K562 (cell line): Measurements from ENCODE around the gene DOCK4.

Experiments used
- EGR1 ChIP-seq: fragments of 450-650 bp; conservative IDR thresholded peaks from 2 replicates; pipeline ENCODE4 v1.6.1; 2017; ENCODE audit warnings: mild to moderate bottlenecking
- HMGXB4 ChIP-seq: sonication (generic); formaldehyde crosslinking; IDR thresholded peaks from 2 replicates; pipeline ENCODE4 v1.8.1; 2023; ENCODE audit warnings: mild to moderate bottlenecking, missing genetic modification reagents
- MTA1 ChIP-seq: fragments of 450-650 bp; IDR thresholded peaks from 2 replicates; pipeline ENCODE4 v1.6.1; 2017; ENCODE audit warnings: borderline replicate concordance
- NFYB ChIP-seq: IDR thresholded peaks from 2 replicates; pipeline ENCODE4 v1.6.1; 2011; ENCODE audit warnings: mild to moderate bottlenecking, moderate library complexity; ENCODE audit not compliant: insufficient read length; ENCODE audit errors: extremely low read depth
- NKRF ChIP-seq: fragments of 450-650 bp; IDR thresholded peaks from 2 replicates; pipeline ENCODE4 v1.6.1; 2016; ENCODE audit warnings: borderline replicate concordance
- NR2C2 ChIP-seq, 2 experiments: fragments of 200-800 bp in 1 of 2; sonication (Bioruptor generic) in 1 of 2; sonication (generic) in 1 of 2; formaldehyde crosslinking in 1 of 2; IDR thresholded peaks; 2 replicates each; pipeline versions ENCODE4 v1.6.1 to v1.8.0; 2016 to 2022; ENCODE audit warnings: mild to moderate bottlenecking in 1 of 2, missing compliant biosample characterization in 1 of 2, missing genetic modification characterization in 1 of 2, missing genetic modification reagents in 1 of 2
- POLR2AphosphoS5 ChIP-seq: IDR thresholded peaks from 2 replicates; pipeline ENCODE4 v1.6.1; 2011; ENCODE audit warnings: mild to moderate bottlenecking, low read depth, low read length, moderate library complexity; ENCODE audit not compliant: control insufficient read depth, insufficient read depth
- SMC3 ChIP-seq: conservative IDR thresholded peaks from 2 replicates; pipeline ENCODE4 v1.6.1; 2011; ENCODE audit warnings: low read depth, low read length, improper control_type of control experiment; ENCODE audit not compliant: insufficient read depth
- TBP ChIP-seq: optimal IDR thresholded peaks from 2 replicates; pipeline ENCODE3; 2011; ENCODE audit warnings: low read depth, low read length, improper control_type of control experiment
- USF2 ChIP-seq: sonication (generic); formaldehyde crosslinking; IDR thresholded peaks from 2 replicates; pipeline ENCODE4 v1.5.0; 2020; ENCODE audit warnings: missing genetic modification reagents
- ZNF384 ChIP-seq: IDR thresholded peaks from 2 replicates; pipeline ENCODE4 v1.6.1; 2012; ENCODE audit warnings: low read depth, low read length, improper control_type of control experiment
- ZNF707 ChIP-seq: fragments of 250-450 bp; sonication (Bioruptor Pico); conservative IDR thresholded peaks from 2 replicates; pipeline ENCODE4 v1.8.0; 2022; ENCODE audit warnings: inconsistent platforms, mild to moderate bottlenecking, moderate library complexity

- TF ChIP-seq USF2 (CRISPR knock-in tag), result no peak
- no peak for TF ChIP-seq HMGXB4 (CRISPR knock-in tag)
- no peak for TF ChIP-seq ZNF384
- no peak for TF ChIP-seq NFYB
- TF ChIP-seq TBP, result no peak
- no peak for TF ChIP-seq ZNF707 (CRISPR knock-in tag)
- TF ChIP-seq POLR2AphosphoS5, result no peak
- TF ChIP-seq MTA1, result no peak
- no peak for TF ChIP-seq NR2C2 (CRISPR knock-in tag; IDR thresholded peaks at IDR 0.05)
- TF ChIP-seq NR2C2 (tag; IDR thresholded peaks at IDR 0.05), result no peak
- no peak for TF ChIP-seq SMC3
- no peak for TF ChIP-seq EGR1
- TF ChIP-seq NKRF, result no peak
Measured at GRCh38 chr7:112045222-112045621, 161.0 kb downstream of the DOCK4 start.
